Upper lobe of right lung (tissue), 1 donor: ENCODE measurements around the gene NDUFA12. TPM values are rescaled to one million over a fixed set of nuclear protein-coding genes. Genes with fewer than 3 reads are reported as not detected.

Source experiments
- ATAC-seq: fragments of 200-7000 bp; cut with Tn5 transposase; one replicate; pipeline ENCODE4 v1.9.1; 2020; ENCODE audit warnings: mild to moderate bottlenecking, moderate library complexity
- DNase-seq: peaks from one replicate; pipeline ENCODE4 v3.0.0-alpha.2; 2020
- H3K27ac ChIP-seq: fragments of 200-600 bp; one replicate; pipeline ENCODE4 v1.8.0; 2022
- H3K27me3 ChIP-seq: fragments of 200-600 bp; one replicate; pipeline ENCODE4 v1.8.0; 2022; ENCODE audit warnings: mild to moderate bottlenecking
- H3K36me3 ChIP-seq: fragments of 200-600 bp; one replicate; pipeline ENCODE4 v1.8.0; 2022
- H3K4me1 ChIP-seq: fragments of 200-600 bp; one replicate; pipeline ENCODE4 v1.8.0; 2022
- H3K4me3 ChIP-seq: fragments of 200-600 bp; one replicate; pipeline ENCODE4 v1.8.0; 2022; ENCODE audit warnings: mild to moderate bottlenecking
- H3K9me3 ChIP-seq: fragments of 200-600 bp; one replicate; pipeline ENCODE4 v1.8.0; 2022
- CTCF ChIP-seq: fragments of 200-600 bp; IDR thresholded peaks from one replicate; pipeline ENCODE4 v1.8.0; 2022; ENCODE audit warnings: antibody characterized with exemption
- intact Hi-C: fragments of 100-400 bp; cut with DNase I; formaldehyde crosslinking; loops from one replicate; pipeline ENCODE4 v1.11.0; 2022
- total RNA-seq: library from RNA; stranded (reverse); fragmentation: NEBNext Ultra II Directional; extraction: Animal tissue kit (Norgen Biotek cat#: 25700); gene quantifications from one replicate; pipeline ENCODE4 v1.2.1, GENCODE V29; 2021
- donor health status: DM: no; HTN: yes; CAD: no; lungs with severe emphysema.

NDUFA12 gene
- total RNA-seq, 1 donor from 2014 or later, result 71.8 TPM

GRCh38 chr12:94961911-94962310 is 41.6 kb downstream of the NDUFA12 start:
- Histone ChIP-seq H3K4me3 (no peak overlapping the region), H3K36me3 (no peaks in the 10 kb centered on the region), H3K9me3 (no peaks in the 10 kb centered on the region), H3K27me3 (no peaks in the 10 kb centered on the region), H3K27ac (no peak overlapping the region), H3K4me1 (no peaks in the 10 kb centered on the region)
- DNase-seq (no peak), ATAC-seq (no peak)
- intact Hi-C loops, result no loop called here
- TF ChIP-seq CTCF, result no peak

DNA sequence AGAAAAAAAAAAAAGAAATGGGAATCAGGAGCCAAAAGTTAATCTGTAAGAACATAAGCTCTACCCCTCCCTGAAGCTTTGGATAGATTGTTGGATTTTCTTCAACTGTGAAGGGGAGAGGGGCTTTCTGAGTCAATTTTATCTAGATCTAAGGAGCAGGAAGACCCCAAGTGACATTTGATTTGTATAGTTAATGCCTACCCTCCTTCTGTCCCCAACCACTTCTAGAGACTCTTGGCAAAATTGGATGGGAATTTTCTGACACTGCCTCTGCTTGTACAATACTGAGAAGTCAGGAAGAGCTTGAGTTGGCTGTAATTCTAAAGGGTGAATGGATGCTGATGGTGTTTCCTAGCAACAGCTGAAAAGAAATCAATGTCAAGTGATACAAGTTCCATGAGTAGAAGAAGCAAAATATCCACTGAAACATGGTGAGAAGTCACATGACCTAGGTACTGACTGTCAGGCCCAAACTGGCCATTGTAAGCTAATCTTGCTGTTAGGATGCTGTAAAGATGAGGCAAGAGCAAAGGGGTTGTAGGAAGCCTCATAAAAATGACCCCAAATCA is 42.2 kb downstream of the NDUFA12 start:
- H3K36me3 ChIP-seq, result no peaks in the 10 kb centered on the region
- H3K27ac ChIP-seq, result no peak overlapping the region
- H3K4me1 ChIP-seq, result no peaks in the 10 kb centered on the region
- no peak overlapping the region for H3K4me3 ChIP-seq
- DNase-seq, result no peak
- no peaks in the 10 kb centered on the region for H3K9me3 ChIP-seq
- no peak for ATAC-seq
- intact Hi-C loops, result no loop called here
- no peaks in the 10 kb centered on the region for H3K27me3 ChIP-seq
- no peak for TF ChIP-seq CTCF

DNA sequence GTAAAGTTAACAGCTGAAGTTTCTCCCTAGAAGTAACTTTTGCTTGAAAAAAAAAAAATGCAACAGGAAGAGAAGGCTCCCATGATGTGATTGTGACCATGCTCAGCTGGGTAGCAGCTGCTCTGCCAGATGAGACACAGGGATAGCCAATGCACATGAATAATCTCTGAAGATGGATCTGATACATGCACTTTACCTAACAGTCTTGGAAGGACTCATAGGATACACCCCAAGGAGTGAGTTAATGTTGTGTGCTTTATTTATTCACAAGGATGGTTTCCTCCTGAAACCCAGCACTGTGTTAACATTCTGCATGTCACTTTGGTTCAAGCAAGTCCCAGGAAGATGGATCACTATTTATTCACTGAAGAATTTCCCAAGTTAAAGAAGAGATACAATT is 46.5 kb downstream of the NDUFA12 start:
- H3K27ac ChIP-seq, result no peak overlapping the region
- TF ChIP-seq CTCF, result no peak
- H3K27me3 ChIP-seq, result no peaks in the 10 kb centered on the region
- no peak overlapping the region for H3K4me3 ChIP-seq
- no peak for ATAC-seq
- no peaks in the 10 kb centered on the region for H3K36me3 ChIP-seq
- H3K9me3 ChIP-seq, result no peaks in the 10 kb centered on the region
- DNase-seq, result no peak
- intact Hi-C loops, result no loop called here
- no peaks in the 10 kb centered on the region for H3K4me1 ChIP-seq

GRCh38 chr12:94954948-94955592 is 48.4 kb downstream of the NDUFA12 start:
- no peak overlapping the region for H3K27ac ChIP-seq
- intact Hi-C loops, result no loop called here
- H3K36me3 ChIP-seq, result no peaks in the 10 kb centered on the region
- H3K4me1 ChIP-seq, result no peaks in the 10 kb centered on the region
- ATAC-seq (no peak), DNase-seq (no peak)
- no peaks in the 10 kb centered on the region for H3K9me3 ChIP-seq
- H3K27me3 ChIP-seq, result no peaks in the 10 kb centered on the region
- no peak for TF ChIP-seq CTCF
- H3K4me3 ChIP-seq, result no peak overlapping the region

DNA sequence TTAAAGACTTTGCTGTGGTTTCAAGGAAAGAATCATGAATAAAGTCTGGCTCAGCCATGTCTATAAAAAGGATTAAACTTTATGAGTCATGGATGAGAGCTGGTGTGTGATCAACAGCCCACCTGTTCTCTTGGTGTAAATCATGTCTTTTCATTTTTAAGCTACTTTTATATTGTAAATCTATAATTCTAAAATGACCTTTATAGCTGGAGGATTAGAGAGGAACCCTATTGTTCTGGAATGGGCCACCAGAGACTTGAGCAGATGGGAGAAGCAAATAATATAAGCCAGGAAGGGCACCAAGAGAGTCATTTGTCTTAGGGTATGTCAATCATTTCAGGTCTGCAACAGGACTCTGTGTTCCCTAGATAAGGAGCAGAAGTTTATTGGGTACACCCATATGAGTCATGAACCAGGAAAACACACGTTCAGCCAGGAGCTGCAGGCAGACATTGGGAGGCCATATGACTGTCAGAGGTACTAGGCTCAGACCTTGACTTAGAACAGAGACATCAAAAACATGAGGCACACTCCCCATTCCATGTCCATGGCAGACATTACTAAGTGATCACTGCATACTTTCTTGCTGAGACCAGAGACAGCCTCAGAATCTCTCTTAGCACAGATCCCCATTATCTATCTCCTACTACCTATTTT is 49.3 kb downstream of the NDUFA12 start:
- Histone ChIP-seq H3K27me3 (no peaks in the 10 kb centered on the region), H3K36me3 (no peaks in the 10 kb centered on the region), H3K4me3 (no peak overlapping the region), H3K27ac (no peak overlapping the region), H3K4me1 (no peaks in the 10 kb centered on the region), H3K9me3 (no peaks in the 10 kb centered on the region)
- DNase-seq (no peak), ATAC-seq (peak; percentile 81)
- intact Hi-C loops, result no loop called here
- no peak for TF ChIP-seq CTCF
